NCI-H187 (cell line): ENCODE results near the gene GLCE.
"Not testable (repeated sequence)": the region's sequence is repeated elsewhere in the genome, so short reads cannot be mapped to it uniquely, and the experiment has no call there.

Experiments used
- DNase-seq, 2 experiments: peaks; one replicate each; lab custom pipeline; 2025; lab: John Stamatoyannopoulos, UW

The GLCE gene

GRCh38 chr15:69275074-69275670, 114.7 kb downstream of the GLCE start:
- DNase-seq = no peak

DNA sequence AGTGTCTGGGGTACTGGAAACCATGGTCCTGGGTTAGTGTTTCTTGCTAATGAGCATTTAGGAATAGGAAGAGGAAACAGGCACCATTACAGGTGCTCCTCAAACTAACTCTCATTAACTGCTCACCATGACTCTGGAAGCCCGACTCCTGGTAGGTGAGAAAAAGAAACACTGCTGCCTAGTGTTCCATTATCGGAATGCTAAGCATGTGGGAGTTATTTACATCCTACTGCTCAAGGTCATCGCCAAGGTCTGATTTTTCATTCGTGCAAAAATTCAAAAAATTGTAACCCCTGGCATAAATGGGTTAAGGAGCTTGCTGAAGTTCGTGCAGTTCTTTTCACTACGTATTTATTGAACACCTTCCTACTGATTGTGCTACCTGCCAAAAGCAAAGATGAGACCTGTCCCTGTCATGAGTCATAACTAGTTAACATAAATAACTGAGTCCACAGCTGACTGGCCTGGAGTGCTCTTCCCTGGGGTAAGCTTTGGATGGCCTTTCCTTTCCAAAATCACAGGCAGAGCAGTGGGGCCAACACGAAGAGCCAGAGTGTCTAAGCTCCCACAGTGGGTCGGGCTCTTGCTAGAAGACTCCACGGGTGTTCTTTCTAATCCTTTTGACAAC, 115.6 kb downstream of the GLCE start:
- DNase-seq = no peak

DNA sequence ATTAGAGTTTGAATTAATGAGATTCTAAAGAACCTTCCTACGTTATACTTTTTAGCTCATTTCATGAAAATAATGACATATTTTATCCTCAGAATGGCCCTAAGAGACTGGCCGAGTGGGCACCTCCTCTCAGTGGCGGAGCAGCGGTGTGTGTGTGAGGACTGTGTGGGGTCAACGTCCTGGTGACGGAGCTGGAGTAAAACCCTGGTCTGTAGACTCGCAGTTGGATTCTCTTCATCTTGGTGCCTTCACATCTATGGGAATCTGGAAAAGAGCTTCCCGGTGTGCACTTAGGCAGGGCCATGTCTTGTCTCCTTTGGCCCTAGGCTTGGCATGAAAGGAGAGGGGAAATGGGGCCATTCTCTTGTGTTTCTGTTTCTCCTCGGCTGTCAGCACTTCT, 116.9 kb downstream of the GLCE start:
- no peak for DNase-seq

GRCh38 chr15:69279636-69280035, 119.2 kb downstream of the GLCE start:
- DNase-seq = no peak

- DNase-seq = no peak
Observed at GRCh38 chr15:69280783-69281182, 120.3 kb downstream of the GLCE start.

GRCh38 chr15:69282104-69282743, 121.8 kb downstream of the GLCE start:
- DNase-seq = no peak

GRCh38 chr15:69285834-69286233, 125.4 kb downstream of the GLCE start:
- DNase-seq = no peak

DNA sequence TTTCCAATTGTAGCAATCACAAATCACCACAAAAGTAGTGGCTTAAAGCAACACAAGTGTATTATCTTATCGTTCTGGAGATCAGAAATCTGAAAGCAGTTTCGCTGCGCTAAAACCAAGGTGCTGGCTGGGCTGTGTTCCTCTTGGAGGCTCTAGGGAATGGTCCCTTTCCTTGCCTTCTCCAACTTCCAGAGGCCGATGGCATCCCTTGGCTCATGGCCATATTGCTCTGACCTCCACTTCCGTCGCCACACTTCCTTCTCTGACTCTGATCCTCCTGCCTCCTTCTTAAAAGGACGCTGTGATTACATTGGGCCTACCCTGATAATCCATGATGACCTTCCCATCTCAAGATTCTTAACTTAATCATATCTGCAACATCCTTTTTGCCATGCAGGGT, 127.6 kb downstream of the GLCE start:
- no peak for DNase-seq

GRCh38 chr15:69288531-69289341, 128.3 kb downstream of the GLCE start:
- no peak for DNase-seq

DNA sequence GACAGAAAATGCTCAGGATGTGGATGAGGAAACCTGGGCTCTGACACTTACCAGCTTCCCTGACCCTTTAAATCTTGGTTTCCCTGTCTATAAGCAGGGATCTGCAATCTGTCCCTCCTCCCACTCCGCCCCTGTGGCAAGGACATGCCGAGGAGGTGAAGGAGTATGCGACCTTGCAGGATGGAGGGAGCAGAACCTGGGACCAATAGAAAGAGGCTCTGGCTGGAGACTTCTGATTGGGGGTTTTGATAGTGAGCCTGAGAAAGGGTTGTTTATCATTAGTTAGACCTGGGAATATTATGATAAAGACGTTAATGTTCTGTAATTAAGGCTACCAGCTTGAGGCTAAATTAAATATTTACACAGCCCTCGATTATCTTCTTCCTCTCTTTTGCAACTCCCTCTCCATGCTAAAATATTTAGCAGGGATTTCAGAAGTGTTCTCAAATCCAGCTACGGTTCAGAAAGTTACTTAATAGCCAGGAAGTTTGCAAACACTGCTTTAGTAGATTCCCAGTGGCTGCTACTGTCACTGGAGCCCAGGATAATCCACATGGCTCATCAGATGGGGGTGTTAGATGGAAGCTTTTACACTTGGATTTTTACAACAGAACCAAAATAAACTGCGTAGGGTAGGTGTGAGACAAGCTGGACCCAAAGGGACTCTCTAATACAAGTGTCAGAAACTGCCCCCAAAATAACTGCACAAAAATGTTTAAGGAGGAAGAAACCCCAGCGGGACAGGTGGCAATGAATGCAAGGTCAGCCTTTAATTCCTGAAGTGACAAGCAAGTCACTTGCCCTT, 129.1 kb downstream of the GLCE start:
- no peak for DNase-seq

DNA sequence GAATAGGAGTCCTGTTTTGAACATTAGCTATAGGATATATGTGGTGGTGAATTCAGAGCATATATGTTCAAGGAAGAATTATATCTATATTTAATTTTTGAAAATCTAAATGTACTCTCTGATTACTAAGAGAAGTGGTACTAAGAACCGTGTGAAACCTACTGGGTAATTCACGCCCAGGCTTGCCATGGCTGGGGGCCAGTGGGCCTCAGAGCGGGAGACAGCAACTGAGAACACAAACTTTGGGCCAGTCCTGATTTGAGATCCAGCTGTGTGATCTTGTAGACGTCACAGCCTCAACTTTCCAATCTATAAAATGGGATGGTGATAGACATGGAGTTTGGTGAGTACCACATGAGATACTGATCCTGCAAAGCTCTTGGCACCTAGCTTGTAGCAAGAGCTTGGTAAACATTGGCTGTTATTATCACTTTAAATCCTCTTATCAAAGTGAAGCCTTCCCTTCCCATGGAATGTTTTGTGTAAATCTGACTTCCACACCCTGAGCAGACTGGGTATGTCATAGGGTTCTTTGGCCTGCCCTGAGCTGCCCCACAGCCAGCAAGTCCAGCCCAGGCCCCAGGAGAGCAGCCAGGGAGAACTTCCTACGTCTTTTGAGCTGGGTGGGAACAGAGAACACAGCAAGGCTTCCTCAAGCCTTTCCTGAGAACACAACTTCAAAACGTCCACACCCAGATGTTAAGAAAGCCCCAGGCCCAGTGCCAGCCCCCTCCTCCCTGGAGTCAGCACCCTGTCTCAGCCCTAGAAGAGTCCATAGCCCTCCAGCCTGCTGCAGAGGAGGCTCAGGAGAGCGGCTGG, 130.1 kb downstream of the GLCE start:
- DNase-seq = no peak

DNA sequence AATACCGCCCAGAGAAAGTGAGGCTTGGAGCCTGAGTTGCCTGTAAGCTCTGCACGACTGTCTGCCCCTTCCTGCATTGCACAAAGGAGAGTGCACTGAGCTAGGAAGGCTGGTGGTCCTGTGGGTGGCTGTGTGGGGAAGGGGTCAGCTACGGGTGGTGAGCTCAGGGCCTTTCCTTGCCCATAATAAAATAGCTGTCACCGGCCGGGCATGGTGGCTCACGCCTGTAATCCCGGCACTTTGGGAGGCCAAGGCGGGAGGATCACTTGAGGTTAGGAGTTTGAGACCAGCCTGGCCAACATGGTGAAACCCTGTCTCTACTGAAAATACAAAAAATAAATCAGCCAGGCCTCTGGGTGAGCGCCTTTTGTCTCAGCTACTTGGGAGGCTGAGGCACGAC, 131.2 kb downstream of the GLCE start:
- DNase-seq = not testable (repeated sequence)

DNA sequence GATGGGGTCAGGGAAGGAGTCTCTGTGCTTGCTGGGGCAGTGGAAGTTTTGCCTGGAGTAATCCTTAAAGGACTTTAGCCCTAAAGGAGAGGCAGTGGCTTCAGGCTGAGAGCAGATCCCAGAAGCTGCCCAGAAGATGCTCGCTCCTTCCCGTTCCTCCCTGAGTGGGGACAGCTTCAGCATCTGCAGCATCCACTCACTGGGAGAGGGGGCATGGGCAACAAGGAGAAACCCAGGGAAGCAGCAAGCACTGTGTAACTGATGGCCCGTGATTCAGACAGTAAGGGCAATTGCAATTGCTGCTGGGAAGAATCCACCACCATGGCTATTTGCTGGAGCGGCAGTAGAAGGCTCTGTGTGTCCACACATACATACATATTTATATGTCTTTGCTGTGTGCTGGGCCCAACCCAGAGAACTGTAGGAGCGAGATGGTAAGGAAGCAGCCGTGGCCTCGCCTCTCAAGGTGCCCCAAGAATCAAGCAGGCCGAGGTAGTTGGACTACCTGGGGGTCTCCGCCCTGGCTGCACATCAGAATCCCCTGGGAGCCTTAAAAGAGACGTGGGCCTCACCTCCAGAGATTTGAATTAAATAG, 132.5 kb downstream of the GLCE start:
- no peak for DNase-seq

- no peak for DNase-seq
Observed at GRCh38 chr15:69293741-69294615, 133.5 kb downstream of the GLCE start.

- no peak for DNase-seq
Observed at GRCh38 chr15:69296606-69297005, 136.2 kb downstream of the GLCE start.

- no peak for DNase-seq
Observed at GRCh38 chr15:69297642-69298353, 137.4 kb downstream of the GLCE start.

DNA sequence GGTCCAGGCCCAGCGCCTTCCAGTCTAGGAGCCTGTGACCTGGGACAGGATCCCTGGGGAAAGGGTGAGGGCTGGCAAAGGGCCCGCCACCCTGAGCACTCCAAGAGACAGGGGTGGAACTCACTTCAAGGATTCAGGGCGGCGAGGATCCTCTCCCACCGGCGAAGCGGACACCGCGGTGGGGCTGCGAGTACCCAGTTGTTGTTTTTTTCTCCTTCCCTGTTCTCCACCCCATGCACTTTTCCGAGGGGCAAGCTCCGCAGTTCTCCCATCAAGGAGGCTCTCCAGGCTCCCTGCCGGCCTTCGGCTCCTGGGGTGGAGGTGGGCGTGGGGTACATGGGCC, 137.9 kb downstream of the GLCE start:
- DNase-seq = no peak

- no peak for DNase-seq
Observed at GRCh38 chr15:69298697-69299441, 138.4 kb downstream of the GLCE start, which contains the start of gene PAQR5. Gene PAQR5, plus strand, starts transcription at chr15:69298912. Its CDS starts 61,169 bp downstream, at chr15:69360081.
